PC-3 (cell line): ENCODE data around the gene CYP26A1. TPM values are rescaled to one million over a fixed set of nuclear protein-coding genes. Genes with fewer than 3 reads are reported as not detected.

Experiments
- ATAC-seq: fragments of 200-7000 bp; cut with Tn5 transposase; 2 replicates; pipeline ENCODE4 v1.9.1; 2020; ENCODE audit warnings: mild to moderate bottlenecking, moderate library complexity
- BruUV-seq: library from RNA; stranded (reverse); fragments of 400-500 nt; replicated peaks from 2 replicates; lab custom pipeline; 2021; lab: Mats Ljungman, UMichigan
- CTCF ChIA-PET: fragments of 300-600 bp; sonication (Branson Sonifier 250); formaldehyde crosslinking; loops from one replicate; lab custom pipeline; 2022; ENCODE audit warnings: antibody characterized with exemption; lab: Charles Lee
- POLR2A ChIA-PET: fragments of 300-600 bp; sonication (Branson Sonifier 250); formaldehyde crosslinking; loops from one replicate; lab custom pipeline; 2022; ENCODE audit warnings: antibody characterized with exemption; ENCODE audit not compliant: unreplicated experiment; lab: Charles Lee
- DNase-seq: peaks from one replicate; pipeline ENCODE4 v3.0.0-alpha.2; 2015
- H2AFZ ChIP-seq: fragments of 300-600 bp; sonication (generic); 2 replicates; pipeline ENCODE4 v1.6.0; 2016; ENCODE audit warnings: antibody characterized with exemption, low read length
- H3F3A ChIP-seq: fragments of 300-600 bp; sonication (generic); one replicate; pipeline ENCODE4 v1.6.0; 2017; ENCODE audit warnings: antibody characterized with exemption, low read length, control low read depth, mild to moderate bottlenecking; ENCODE audit not compliant: unreplicated experiment
- H3K27ac ChIP-seq: fragments of 300-600 bp; sonication (generic); 2 replicates; pipeline ENCODE4 v1.5.1; 2016; ENCODE audit warnings: mild to moderate bottlenecking, low read length
- H3K27me3 ChIP-seq: fragments of 300-600 bp; sonication (generic); 2 replicates; pipeline ENCODE4 v1.6.1; 2016; ENCODE audit warnings: low read length, mixed read lengths
- H3K36me3 ChIP-seq: fragments of 300-600 bp; sonication (generic); 2 replicates; pipeline ENCODE4 v1.6.1; 2016; ENCODE audit warnings: low read depth, mixed run types, low read length, mixed read lengths
- H3K4me1 ChIP-seq: fragments of 300-600 bp; sonication (generic); 2 replicates; pipeline ENCODE4 v1.5.1; 2016; ENCODE audit warnings: low read length; ENCODE audit not compliant: insufficient read depth
- H3K4me2 ChIP-seq: fragments of 300-600 bp; sonication (generic); 2 replicates; pipeline ENCODE4 v1.6.0; 2016; ENCODE audit warnings: low read length
- H3K4me3 ChIP-seq: fragments of 300-600 bp; sonication (generic); 2 replicates; pipeline ENCODE4 v1.5.1; 2016; ENCODE audit warnings: mild to moderate bottlenecking, low read length, mixed read lengths
- H3K79me2 ChIP-seq: fragments of 300-600 bp; sonication (generic); 2 replicates; pipeline ENCODE4 v1.6.1; 2017; ENCODE audit warnings: low read length, mixed read lengths
- H3K9ac ChIP-seq: fragments of 300-600 bp; sonication (generic); 2 replicates; pipeline ENCODE4 v1.6.0; 2016; ENCODE audit warnings: mild to moderate bottlenecking, low read length
- H3K9me2 ChIP-seq: fragments of 300-600 bp; sonication (generic); replicated peaks from 2 replicates; pipeline ENCODE4 v1.6.1; 2016; ENCODE audit warnings: mixed run types, low read length, mixed read lengths
- H3K9me3 ChIP-seq: fragments of 300-600 bp; sonication (generic); 2 replicates; pipeline ENCODE4 v1.6.1; 2016; ENCODE audit warnings: low read length, mixed read lengths
- H4K20me1 ChIP-seq: fragments of 300-600 bp; sonication (generic); 2 replicates; pipeline ENCODE4 v1.6.1; 2016; ENCODE audit warnings: low read length, mixed read lengths
- EZH2 ChIP-seq: fragments of 300-600 bp; sonication (generic); IDR thresholded peaks from one replicate; pipeline ENCODE4 v1.6.1; 2017; ENCODE audit warnings: antibody characterized with exemption, mild to moderate bottlenecking, low read length; ENCODE audit not compliant: unreplicated experiment
- EZH2phosphoT487 ChIP-seq: fragments of 300-600 bp; sonication (generic); IDR thresholded peaks from 2 replicates; pipeline ENCODE4 v1.6.1; 2018; ENCODE audit warnings: mild to moderate bottlenecking, antibody characterized with exemption, low read length, borderline replicate concordance
- intact Hi-C: fragments of 100-400 bp; cut with micrococcal nuclease; formaldehyde crosslinking; loops from 2 replicates; pipeline ENCODE4 v1.9.0; 2023
- total RNA-seq: library from RNA; depleted of rRNA; stranded (reverse); fragments of >200 nt; gene quantifications from 2 replicates; pipeline ENCODE4 v1.2.3, GENCODE V29; 2014
- TF ChIP-seq, protein P1 (sequence below): fragments of 300-600 bp; sonication (generic); conservative IDR thresholded peaks from 2 replicates; pipeline ENCODE4 v1.5.1; 2017; ENCODE audit warnings: antibody characterized with exemption, low read depth, mild to moderate bottlenecking, low read length

The CYP26A1 gene
- total RNA-seq, 1 experiment from 2014 or later: 0.26 TPM

GRCh38 chr10:93079663-93080349 lies 6.1 kb downstream of the CYP26A1 start:
- Histone ChIP-seq H3F3A (no peaks in the 10 kb centered on the region), H3K4me2 (peak overlapping the region; percentile 75), H4K20me1 (no peaks in the 10 kb centered on the region), H3K4me1 (no peaks in the 10 kb centered on the region), H3K27ac (no peak overlapping the region), H3K27me3 (0 out of 2 replicates have a peak, but pooled peaks cover under 1% of the 10 kb centered on the region), H3K9me3 (no peaks in the 10 kb centered on the region), H3K4me3 (peak overlapping the region; percentile 37; the same call in 1 of the 2 replicates), H2AFZ (peak overlapping the region; percentile 84), H3K9me2 (no peaks in the 10 kb centered on the region), H3K9ac (no peak overlapping the region), H3K36me3 (no peaks in the 10 kb centered on the region), H3K79me2 (no peaks in the 10 kb centered on the region)
- BruUV-seq: no TSS peak
- POLR2A ChIA-PET: interaction anchor here (0.6 kb wide), 1 partner anchor 32 kb away, joined by 3 read pairs; no protein-coding TSS in a partner anchor
- intact Hi-C loops: loop anchor here (1.0 kb wide), 1 partner anchor 209 kb away; no protein-coding TSS in a partner anchor
- CTCF ChIA-PET: no interaction called here
- ATAC-seq (no peak), DNase-seq (no peak)
- no peak for TF ChIP-seq EZH2phosphoT487
- TF ChIP-seq EZH2: no peak
- TF ChIP-seq, protein P1, sequence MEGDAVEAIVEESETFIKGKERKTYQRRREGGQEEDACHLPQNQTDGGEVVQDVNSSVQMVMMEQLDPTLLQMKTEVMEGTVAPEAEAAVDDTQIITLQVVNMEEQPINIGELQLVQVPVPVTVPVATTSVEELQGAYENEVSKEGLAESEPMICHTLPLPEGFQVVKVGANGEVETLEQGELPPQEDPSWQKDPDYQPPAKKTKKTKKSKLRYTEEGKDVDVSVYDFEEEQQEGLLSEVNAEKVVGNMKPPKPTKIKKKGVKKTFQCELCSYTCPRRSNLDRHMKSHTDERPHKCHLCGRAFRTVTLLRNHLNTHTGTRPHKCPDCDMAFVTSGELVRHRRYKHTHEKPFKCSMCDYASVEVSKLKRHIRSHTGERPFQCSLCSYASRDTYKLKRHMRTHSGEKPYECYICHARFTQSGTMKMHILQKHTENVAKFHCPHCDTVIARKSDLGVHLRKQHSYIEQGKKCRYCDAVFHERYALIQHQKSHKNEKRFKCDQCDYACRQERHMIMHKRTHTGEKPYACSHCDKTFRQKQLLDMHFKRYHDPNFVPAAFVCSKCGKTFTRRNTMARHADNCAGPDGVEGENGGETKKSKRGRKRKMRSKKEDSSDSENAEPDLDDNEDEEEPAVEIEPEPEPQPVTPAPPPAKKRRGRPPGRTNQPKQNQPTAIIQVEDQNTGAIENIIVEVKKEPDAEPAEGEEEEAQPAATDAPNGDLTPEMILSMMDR: no peak

DNA sequence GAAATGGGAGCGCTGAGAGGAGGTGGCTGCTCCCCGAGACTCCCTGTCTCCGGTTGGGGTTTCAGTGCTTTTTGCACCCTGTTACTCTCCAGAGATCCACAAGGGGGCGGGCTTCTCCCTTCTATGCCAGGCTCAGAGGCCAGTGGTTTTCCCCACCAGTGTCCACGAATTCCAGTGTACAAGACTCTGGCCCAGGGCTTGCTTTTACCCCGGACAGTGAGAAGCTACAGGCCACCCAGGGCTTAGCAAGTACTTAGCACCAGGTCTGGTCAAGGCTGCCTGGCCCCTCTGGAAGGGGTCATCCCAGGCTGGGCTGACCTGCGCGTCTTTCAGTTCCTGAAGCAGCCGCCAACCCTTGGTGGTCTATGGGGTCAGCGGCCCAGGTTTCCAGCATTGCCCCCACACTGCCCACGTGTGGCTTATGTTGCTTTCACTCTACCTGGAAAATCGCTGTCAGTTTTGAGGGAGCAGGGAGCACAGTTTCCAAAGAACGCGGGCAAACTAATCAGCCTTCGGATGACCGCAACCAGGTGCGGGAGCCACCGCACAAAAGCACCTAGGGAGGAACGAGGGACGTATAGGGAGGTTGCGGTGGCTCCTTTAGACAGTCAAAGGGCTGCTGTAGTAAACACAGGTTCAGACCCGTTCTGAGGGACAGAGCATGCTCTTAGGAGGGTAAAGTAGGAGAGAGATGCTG lies 6.8 kb downstream of the CYP26A1 start:
- no TSS peak for BruUV-seq
- Histone ChIP-seq H3K4me2 (peak overlapping the region; percentile 75), H3K36me3 (no peaks in the 10 kb centered on the region), H2AFZ (peak overlapping the region; percentile 84), H3K9me3 (no peaks in the 10 kb centered on the region), H3K4me1 (no peaks in the 10 kb centered on the region), H3K9me2 (no peaks in the 10 kb centered on the region), H3K79me2 (no peaks in the 10 kb centered on the region), H3K27ac (no peak overlapping the region), H3K9ac (no peak overlapping the region), H3F3A (no peaks in the 10 kb centered on the region), H4K20me1 (no peaks in the 10 kb centered on the region), H3K27me3 (no peaks in the 10 kb centered on the region), H3K4me3 (peak overlapping the region; percentile 37; the same call in 1 of the 2 replicates)
- ATAC-seq (peak; percentile 62), DNase-seq (peak; percentile 48)
- TF ChIP-seq EZH2 (no peak), EZH2phosphoT487 (no peak)
- TF ChIP-seq, protein P1: peak; percentile 81
- CTCF ChIA-PET: no interaction called here
- POLR2A ChIA-PET: interaction anchor here (0.6 kb wide), 1 partner anchor 31 kb away, joined by 3 read pairs; no protein-coding TSS in a partner anchor
- intact Hi-C loops: loop anchor here (1.0 kb wide), 1 partner anchor 209 kb away; no protein-coding TSS in a partner anchor
